DMS53 (cell line): ENCODE measurements around the gene SIGLEC6.

Experiments used
- DNase-seq: peaks from one replicate; lab custom pipeline; 2025; lab: John Stamatoyannopoulos, UW

SIGLEC6 gene

DNA sequence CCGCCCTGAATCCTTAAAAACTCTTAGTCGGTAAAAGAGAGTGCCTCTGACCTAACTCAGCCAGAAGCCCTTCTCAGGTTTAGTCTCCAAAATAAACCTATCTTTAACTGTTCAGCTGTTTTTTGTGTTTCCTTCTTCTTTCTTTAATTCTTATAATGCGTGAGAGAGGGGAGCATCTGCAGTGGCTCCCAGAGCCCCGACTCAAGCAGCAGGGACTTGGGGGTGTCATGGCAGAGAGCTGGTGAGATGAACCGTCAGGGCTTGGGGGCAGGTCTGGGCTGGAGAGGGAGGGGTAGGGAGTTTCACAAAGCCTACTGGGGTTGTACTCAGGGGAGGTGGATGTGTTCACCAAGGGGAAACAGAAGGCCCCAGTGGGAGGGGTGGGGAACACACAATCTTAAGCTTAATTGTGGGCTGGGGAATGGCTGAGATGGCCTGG is 16.8 kb upstream of the SIGLEC6 start:
- no peak for DNase-seq

DNA sequence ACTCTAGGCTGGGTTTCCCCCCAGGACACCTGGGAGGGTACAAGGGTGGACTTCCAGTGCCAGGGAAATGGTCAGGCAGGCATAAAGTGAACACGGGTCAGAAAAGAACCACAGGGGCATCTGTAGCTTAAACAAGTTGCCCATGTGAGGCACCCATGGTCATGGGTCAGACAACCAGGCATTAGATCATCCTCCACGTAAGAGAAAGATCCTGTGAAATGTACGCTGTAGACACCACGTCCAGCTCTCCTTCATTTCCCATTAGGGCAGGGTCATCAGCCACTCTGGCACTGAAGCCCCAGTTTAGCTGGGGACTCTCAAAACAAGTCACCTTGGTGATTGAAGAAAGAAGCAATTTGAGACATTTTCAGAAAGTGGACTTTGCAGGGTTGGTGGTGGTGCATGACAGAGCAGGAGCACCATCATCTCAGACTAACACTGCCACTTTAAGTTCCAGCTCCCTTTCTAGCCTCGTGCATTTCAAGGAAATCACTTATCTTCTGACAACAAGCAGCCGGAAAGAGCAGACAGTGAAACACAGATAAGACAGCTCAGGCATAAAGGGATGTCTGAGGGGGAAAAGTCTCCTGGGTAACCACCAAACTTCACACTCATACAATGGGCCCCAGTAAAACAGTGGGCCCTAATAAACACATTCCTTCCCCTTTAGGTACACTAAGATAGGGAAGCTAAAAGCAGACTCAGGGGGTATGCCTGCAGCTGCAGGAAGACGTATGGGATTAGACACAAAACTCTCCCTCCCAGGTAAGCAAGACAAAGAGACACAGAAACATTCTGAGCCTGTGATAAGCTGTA is 16.1 kb upstream of the SIGLEC6 start:
- no peak for DNase-seq

DNA sequence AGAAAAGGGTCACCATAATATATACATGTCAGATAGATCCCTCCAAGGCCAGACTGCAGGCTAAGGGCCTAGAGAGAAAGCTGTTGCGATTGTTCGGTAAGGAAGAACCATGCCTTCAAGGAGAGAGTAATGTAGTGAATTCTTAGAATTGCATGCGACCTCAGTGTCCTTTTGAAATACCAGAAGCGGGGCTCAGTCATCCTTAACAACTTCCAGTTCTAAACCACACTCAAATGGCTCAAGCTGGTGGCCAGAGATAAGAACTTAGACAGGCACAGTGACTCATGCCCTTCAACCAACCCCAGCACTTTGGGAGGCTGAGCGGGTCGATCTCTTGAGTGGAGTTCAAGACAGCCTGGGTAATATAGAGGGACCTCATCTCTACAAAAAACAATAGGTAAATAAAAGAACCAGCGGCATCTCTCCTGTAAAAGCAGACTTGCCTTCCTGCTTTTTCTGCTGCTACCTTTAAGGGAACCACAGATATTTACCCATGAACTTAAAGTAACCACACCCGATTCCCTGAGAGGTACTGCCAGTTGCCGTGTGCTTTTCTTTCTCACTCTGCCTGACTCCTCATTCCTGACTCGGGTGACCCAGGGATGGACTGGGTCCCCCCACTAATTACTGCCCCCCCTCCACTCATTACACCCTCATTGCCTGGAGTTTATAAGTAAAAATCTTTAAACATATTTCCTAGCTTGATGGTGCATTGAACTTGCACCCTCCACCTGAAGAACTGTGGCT is 15.4 kb upstream of the SIGLEC6 start:
- DNase-seq, result no peak

- DNase-seq, result no peak
These were observed 14.7 kb upstream of the SIGLEC6 start for GRCh38 chr19:51546107-51546649.

- DNase-seq, result no peak
These were observed 12.6 kb upstream of the SIGLEC6 start for GRCh38 chr19:51544038-51544437.

GRCh38 chr19:51542699-51543098 is 11.2 kb upstream of the SIGLEC6 start:
- no peak for DNase-seq

DNA sequence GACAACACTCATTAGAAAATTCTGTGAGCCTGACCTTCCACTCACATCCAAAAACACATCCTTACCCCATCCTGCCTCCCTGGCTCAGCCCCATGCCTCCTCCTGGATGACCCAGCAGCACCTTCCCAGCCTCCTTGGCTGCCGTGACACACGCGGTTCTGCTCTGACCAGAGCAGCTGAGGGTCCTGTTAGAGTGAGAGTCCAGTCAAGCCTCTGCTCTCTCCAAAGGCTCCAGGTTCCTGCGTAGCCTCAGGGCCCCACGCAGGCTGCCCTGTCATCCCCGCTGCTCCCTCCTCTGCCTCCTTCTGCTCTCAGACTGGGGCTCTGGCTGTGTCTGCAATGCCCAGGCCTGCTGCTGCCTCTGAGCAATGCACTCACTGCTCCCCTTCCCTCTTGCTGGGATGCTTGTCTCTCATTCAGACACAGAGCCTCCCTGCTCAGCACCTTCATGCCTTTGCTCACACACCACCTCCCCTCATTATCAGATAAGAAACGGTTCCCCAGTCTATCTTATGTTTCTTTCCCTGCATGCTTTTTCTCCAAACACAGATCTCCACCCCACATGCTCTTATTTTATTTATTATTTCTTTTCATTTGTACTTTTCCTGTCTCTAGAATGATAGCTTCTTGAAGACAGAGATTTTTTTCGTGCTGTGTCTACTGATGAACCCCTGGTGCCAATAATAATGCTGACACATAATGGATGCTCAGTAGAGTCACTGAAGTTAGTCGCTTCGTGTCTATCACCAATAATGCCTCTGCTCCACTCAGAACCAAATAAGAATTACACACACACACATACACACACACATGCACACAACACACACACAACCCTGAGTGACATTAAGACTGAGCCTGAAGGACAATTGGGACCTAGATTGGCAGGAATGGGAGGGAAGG is 10.2 kb upstream of the SIGLEC6 start:
- no peak for DNase-seq

GRCh38 chr19:51539821-51540366 is 8.4 kb upstream of the SIGLEC6 start:
- DNase-seq, result no peak

GRCh38 chr19:51535535-51535934 is 4.1 kb upstream of the SIGLEC6 start:
- DNase-seq, result no peak

DNA sequence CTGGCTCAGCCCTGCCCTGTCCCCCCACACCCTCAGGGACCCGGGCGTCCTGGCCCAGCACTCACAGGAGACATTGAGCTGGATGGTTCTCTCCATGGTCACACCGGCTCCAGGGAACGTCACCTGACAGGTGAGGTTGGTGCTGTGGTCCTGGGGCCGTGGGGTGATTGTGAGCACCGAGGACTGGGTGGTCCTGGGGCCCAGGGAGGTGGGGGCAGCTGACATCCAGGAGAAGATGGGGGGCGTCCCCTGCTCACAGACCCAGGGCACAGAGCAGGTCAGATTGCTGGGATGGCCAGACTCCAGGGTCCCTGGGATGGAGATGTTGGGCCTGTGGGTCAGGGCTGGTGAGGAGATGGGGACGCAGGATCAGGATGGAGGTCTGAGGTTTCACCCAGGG is 854 bp downstream of the SIGLEC6 start:
- no peak for DNase-seq

- no peak for DNase-seq
These were observed 2.2 kb downstream of the SIGLEC6 start for GRCh38 chr19:51529301-51529700.

- no peak for DNase-seq
These were observed 5.8 kb downstream of the SIGLEC6 start for GRCh38 chr19:51525651-51526050.

GRCh38 chr19:51524666-51525264 is 6.7 kb downstream of the SIGLEC6 start:
- DNase-seq, result no peak

DNA sequence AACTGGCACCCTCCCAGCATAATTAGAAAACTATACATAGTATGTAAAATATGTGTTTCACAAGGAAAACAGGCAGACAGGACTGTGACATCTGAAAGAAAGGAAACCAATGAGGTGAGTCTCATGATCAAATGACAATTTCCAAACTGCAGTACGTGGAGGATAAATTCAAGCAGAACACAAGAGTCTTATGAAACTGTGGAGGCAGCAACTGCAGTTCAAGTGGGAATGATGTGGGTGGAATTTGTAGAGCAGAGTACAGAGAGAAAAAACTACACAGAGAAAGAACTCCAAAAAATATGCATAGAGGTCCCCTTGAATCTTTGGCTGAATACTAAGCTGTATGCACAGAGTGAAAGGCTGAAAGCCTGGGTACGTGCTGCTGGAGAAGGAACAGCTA is 9.7 kb downstream of the SIGLEC6 start:
- DNase-seq, result no peak

GRCh38 chr19:51521357-51521756 is 10.1 kb downstream of the SIGLEC6 start:
- DNase-seq, result no peak

GRCh38 chr19:51520728-51521127 is 10.7 kb downstream of the SIGLEC6 start:
- no peak for DNase-seq

DNA sequence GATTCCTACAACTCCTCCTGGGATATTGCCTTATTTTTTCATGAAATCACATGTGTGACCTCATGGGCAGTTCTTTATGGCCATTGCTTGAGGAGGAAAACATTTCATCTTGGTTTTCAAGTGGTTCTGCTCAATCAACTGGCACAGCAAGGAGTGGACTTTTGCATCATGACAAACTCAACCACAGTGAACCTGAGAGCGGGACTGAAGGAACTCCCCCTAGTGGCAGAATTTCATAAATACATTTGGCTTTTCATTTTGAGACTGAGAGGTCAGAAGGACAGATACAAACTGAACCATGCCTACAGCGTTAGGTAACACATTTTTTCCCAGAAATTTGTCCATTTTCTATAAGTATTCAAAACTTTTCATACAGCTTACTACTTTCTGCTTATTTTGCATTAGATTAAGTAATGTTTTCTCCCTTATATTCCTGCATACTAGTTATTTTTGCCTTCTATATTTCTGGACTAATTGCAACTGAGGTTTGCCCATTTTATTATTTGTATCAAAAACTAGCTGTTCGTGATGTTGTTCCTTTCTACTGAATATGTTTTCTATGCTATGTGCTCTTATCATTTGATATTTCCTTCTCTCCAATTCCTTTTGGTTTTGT is 16.5 kb downstream of the SIGLEC6 start:
- peak; percentile 58 for DNase-seq

- no peak for DNase-seq
These were observed 17.5 kb downstream of the SIGLEC6 start for GRCh38 chr19:51513968-51514367.

GRCh38 chr19:51511353-51511752 is 20.1 kb downstream of the SIGLEC6 start:
- peak; percentile 8 for DNase-seq

DNA sequence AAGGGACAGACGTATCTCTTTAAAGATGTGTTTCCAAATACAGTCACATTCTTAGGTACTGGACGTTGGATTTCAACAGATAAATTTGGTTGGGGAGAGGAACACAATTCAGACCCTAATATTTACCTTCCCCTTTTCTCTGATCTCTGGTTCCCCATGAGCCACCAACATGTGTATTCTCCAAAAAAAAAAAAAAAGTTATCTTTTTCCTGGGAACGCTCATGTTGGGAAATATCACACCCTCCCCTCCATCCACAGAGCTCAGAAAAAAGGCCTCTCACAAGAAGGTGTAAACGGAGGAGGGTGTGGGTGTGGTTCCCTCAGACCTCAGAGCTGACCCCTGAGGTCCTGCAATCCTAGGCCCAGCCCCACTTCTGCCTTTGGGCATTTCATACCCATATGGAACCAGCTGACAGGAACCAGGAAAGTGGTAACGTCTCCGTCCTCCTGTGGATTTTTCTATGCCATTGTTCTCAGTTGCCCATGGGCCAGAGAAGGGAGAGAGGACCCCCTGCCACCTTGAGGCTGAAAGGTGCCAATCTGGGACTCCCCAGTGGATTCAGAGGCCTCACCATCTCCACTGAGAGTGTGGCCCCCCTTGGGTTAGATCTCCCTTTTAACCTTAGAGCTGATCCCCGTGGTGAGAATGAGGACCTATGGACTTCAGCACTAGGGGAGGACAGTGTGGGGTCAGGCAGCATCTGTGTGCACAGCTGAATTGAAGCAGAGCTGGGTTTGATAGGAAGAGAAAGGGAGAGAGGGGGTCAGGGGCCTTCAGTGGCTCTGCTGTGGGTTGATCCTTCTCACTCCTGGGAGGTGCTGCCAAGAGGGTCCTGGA is 21.4 kb downstream of the SIGLEC6 start:
- DNase-seq, result no peak
